Right lung (tissue), 5 donors: ENCODE results near the gene UBA3. TPM values are rescaled to one million over a fixed set of nuclear protein-coding genes. Genes with fewer than 3 reads are reported as not detected.

Experiments
- DNase-seq, 2 donors: peaks; one replicate each; pipeline ENCODE4 v3.0.0-alpha.2; 2013
- polyA plus RNA-seq, 5 donors: library from polyadenylated mRNA; unstranded; fragments of 120-200 nt; gene quantifications; one replicate each; pipeline versions ENCODE4 v1.2.1 to v1.2.3, GENCODE V29; 2013; ENCODE audit warnings: inconsistent platforms in 1 of 5, low replicate concordance in 1 of 5; ENCODE audit not compliant: insufficient read length in 5 of 5, insufficient read depth in 1 of 5

UBA3 gene
- polyA plus RNA-seq, 5 donors: 67.2 to 108 (median 87.0) TPM

GRCh38 chr3:69104586-69104985, 24.4 kb upstream of the UBA3 start:
- no peak for DNase-seq

GRCh38 chr3:69103123-69103522, 23.0 kb upstream of the UBA3 start:
- no peak for DNase-seq

- DNase-seq: no peak
These were observed 22.2 kb upstream of the UBA3 start for GRCh38 chr3:69102384-69102783.

- no peak for DNase-seq
These were observed 19.4 kb upstream of the UBA3 start for GRCh38 chr3:69099576-69099975.

- DNase-seq: no peak
These were observed 17.4 kb upstream of the UBA3 start for GRCh38 chr3:69097407-69098086.

GRCh38 chr3:69096299-69096698, 16.1 kb upstream of the UBA3 start:
- no peak for DNase-seq

- no peak for DNase-seq
These were observed 15.5 kb upstream of the UBA3 start for GRCh38 chr3:69095636-69096035.

GRCh38 chr3:69094467-69095205, 14.5 kb upstream of the UBA3 start:
- no peak for DNase-seq

GRCh38 chr3:69092030-69092516, 11.9 kb upstream of the UBA3 start:
- no peak for DNase-seq

GRCh38 chr3:69091389-69092029, 11.3 kb upstream of the UBA3 start:
- no peak for DNase-seq

GRCh38 chr3:69090021-69090420, 9.9 kb upstream of the UBA3 start:
- DNase-seq: no peak

- no peak for DNase-seq
These were observed 7.9 kb upstream of the UBA3 start for GRCh38 chr3:69088063-69088462.

GRCh38 chr3:69087030-69087791, 7.0 kb upstream of the UBA3 start:
- no peak for DNase-seq

- peak; percentile 40 to 63 for DNase-seq
These were observed 5.9 kb upstream of the UBA3 start for GRCh38 chr3:69085833-69086722.

- no peak for DNase-seq
These were observed 5.1 kb upstream of the UBA3 start for GRCh38 chr3:69085168-69085832.

GRCh38 chr3:69084326-69085167, 4.4 kb upstream of the UBA3 start, which contains the start of gene ARL6IP5:
Gene ARL6IP5, plus strand, starts transcription at chr3:69084937. Its CDS starts 111 bp downstream, at chr3:69085048.
- peak; percentile 89 for DNase-seq

GRCh38 chr3:69082805-69083204, 2.6 kb upstream of the UBA3 start:
- DNase-seq: no peak

GRCh38 chr3:69082361-69082760, 2.2 kb upstream of the UBA3 start:
- no peak for DNase-seq

GRCh38 chr3:69081583-69082262, 1.6 kb upstream of the UBA3 start:
- DNase-seq: no peak
